ENCODE results near the gene RTCB.
A peak's percentile ranks its signal among the peaks of the same experiment; 100 is the strongest.
"Not testable (repeated sequence)": the region's sequence is repeated elsewhere in the genome, so short reads cannot be mapped to it uniquely, and the experiment has no call there.

Gene RTCB

DNA sequence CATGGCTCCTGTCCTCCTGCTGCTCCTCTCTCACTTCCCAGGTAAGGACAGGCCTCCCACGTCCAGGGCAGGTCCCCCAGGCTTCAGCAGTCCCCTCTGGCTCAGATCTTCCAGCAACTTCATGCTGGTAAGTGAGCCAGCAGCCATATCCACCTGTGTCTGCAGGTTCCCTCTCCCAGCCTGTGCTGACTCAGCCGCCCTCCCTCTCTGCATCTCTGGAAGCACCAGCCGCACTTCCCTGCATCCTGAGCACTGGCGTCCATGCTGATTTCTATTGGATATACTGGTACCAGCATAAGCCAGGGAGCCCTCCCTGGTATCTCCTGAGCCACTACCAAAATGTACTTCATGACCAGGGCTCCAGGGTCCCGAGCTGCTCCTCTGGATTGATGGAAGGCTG, 35.4 kb downstream of the RTCB start:
- no peak for TF ChIP-seq ZFX (IDR thresholded peaks at IDR 0.05)
- TF ChIP-seq, protein P1, sequence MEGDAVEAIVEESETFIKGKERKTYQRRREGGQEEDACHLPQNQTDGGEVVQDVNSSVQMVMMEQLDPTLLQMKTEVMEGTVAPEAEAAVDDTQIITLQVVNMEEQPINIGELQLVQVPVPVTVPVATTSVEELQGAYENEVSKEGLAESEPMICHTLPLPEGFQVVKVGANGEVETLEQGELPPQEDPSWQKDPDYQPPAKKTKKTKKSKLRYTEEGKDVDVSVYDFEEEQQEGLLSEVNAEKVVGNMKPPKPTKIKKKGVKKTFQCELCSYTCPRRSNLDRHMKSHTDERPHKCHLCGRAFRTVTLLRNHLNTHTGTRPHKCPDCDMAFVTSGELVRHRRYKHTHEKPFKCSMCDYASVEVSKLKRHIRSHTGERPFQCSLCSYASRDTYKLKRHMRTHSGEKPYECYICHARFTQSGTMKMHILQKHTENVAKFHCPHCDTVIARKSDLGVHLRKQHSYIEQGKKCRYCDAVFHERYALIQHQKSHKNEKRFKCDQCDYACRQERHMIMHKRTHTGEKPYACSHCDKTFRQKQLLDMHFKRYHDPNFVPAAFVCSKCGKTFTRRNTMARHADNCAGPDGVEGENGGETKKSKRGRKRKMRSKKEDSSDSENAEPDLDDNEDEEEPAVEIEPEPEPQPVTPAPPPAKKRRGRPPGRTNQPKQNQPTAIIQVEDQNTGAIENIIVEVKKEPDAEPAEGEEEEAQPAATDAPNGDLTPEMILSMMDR (conservative IDR thresholded peaks at IDR 0.05) = no peak
- H3K27ac ChIP-seq = no peak overlapping the region

DNA sequence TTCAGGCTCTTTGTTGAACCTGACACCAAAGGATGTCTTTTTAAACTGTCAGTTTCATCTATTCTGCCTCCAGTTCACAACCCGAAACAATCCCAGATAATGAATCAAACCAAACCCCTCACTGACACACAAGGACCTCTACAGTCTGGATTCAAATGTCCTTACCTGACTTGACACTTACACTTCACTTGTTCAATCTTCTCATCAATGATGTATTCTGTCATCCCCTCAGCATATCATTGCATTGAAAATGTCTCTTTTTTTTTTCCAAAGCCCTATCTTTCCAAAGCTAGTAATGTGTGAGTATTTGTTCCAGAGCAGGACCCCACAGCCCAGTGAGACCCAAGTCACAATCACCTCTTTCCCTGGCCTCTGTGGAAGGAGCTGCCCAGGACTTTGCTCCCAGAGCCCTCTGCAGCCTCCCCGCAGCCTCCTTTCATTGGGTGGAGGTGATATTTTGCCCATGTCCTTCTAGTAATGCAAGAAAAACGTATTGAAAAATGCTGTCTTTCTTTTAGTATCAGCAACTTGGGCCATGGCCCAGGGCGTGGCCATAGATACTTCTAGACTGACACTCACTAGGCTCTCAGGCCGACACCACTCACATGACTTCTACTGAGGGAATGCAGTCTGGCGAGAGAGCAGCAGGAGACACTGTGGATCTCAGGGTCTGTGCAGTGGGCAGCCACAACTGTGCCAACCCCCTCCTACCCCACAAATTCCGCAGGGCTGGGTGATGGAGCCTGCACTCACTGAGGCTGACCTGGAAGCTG, 36.2 kb downstream of the RTCB start:
- no peak overlapping the region for H3K27ac ChIP-seq
- TF ChIP-seq ZFX (IDR thresholded peaks at IDR 0.05) = no peak
- TF ChIP-seq, protein P1 (conservative IDR thresholded peaks at IDR 0.05) = no peak

DNA sequence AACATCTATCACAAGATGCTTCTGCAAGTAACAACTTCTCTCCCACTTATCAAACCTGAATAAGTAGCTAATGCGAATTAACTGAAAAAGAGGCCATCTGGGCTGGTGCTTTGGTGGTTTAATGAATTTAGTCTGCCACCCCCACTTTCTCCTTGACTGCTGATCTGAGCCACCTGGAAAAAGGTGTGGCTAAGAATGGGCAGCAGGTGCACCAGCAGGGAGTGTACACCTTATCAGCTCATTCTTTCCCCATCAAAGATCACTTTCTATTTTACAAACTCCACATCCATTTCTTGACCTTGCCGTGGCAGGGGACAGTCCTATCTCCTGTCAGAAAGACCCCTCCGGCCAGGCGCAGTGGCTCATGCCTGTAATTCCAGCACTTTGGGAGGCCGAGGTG, 47.8 kb downstream of the RTCB start:
- TF ChIP-seq, protein P1 (conservative IDR thresholded peaks at IDR 0.05) = no peak
- no peak for TF ChIP-seq ZFX (IDR thresholded peaks at IDR 0.05)

DNA sequence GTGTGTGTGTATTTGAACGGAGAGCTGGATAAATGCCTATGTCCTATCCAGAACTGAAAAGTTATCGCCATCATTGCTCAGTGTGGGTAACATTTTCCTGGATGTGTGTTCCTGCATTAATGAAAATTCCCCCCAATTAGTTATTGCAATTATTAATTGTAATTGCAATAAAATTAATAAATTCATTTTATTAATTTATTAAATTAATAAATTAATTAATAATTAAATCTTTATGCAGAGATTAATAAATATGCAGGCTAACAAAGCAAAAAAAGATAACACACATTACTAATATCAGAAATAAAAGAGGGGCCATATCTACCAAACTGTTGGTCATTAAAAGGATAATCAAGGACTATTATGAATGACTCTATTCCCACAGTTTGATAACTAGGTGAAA, 50.8 kb downstream of the RTCB start:
- no peak overlapping the region for H3K27ac ChIP-seq
- no peak for TF ChIP-seq ZFX (IDR thresholded peaks at IDR 0.05)
- TF ChIP-seq, protein P1 (conservative IDR thresholded peaks at IDR 0.05) = no peak

More for the DNA sequence above, 47.8 kb downstream of the RTCB start:
- H3K27ac ChIP-seq = no peak overlapping the region

DNA sequence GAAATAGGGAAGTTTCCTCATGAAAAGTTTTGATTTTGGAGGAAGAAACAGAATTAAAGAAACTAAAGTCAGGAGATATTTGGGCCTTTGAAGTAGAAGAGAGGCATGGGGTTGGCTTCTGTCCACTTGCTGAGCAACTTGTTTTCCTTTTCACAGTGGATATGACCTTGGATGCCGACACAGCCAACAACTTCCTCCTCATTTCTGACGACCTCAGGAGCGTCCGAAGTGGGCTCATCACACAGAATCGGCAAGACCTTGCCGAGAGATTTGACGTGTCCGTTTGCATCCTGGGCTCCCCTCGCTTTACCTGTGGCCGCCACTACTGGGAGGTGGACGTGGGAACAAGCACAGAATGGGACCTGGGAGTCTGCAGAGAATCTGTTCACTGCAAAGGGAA, 52.0 kb downstream of the RTCB start:
- not testable (repeated sequence) for H3K27ac ChIP-seq

DNA sequence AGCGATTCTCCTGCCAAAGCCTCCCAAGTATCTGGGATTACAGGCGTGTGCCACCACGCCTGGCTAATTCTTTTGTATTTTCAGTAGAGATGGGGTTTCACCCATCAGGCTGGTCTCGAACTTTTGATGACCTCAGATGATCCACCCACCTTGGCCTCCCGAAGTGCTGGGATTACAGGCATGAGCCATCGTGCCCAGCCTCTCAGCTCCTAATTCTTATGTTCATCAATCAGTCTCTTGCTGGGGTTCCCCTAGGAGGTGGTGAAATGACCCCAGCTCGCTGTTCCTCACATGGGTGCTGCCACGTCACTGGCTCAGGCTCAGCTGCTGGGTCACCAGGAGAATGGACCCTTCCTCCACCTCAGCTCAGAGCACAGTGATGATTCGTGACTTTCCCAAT, 54.5 kb downstream of the RTCB start, which contains the start of gene RFPL3:
Gene RFPL3, plus strand, starts transcription at position 301 of the 400 bp plus-strand sequence. CDS start 205 bp downstream, outside the sequence.
- not testable (repeated sequence) for H3K27ac ChIP-seq

DNA sequence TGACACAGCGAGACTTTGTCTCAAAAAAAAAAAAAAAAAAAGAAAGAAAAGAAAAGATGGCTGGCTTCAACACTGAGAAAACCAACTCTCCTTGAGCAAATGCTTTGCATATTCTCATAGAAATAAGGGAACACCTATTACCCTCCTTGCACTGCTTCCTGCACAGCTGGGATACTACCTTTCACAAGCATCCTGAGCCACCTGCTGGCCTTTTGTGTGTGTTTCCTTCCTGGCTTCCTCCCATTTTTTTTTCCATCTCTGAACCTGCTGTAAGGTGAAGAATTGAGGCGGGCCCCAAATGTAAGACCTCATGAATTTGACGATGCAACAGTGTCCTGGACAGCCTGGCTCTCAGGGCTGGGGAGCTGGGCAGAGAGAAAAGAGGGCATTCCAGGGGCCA, 56.3 kb downstream of the RTCB start:
- TF ChIP-seq ZFX (IDR thresholded peaks at IDR 0.05) = no peak
- TF ChIP-seq, protein P1 (conservative IDR thresholded peaks at IDR 0.05) = peak; percentile 51
- H3K27ac ChIP-seq = no peak overlapping the region

DNA sequence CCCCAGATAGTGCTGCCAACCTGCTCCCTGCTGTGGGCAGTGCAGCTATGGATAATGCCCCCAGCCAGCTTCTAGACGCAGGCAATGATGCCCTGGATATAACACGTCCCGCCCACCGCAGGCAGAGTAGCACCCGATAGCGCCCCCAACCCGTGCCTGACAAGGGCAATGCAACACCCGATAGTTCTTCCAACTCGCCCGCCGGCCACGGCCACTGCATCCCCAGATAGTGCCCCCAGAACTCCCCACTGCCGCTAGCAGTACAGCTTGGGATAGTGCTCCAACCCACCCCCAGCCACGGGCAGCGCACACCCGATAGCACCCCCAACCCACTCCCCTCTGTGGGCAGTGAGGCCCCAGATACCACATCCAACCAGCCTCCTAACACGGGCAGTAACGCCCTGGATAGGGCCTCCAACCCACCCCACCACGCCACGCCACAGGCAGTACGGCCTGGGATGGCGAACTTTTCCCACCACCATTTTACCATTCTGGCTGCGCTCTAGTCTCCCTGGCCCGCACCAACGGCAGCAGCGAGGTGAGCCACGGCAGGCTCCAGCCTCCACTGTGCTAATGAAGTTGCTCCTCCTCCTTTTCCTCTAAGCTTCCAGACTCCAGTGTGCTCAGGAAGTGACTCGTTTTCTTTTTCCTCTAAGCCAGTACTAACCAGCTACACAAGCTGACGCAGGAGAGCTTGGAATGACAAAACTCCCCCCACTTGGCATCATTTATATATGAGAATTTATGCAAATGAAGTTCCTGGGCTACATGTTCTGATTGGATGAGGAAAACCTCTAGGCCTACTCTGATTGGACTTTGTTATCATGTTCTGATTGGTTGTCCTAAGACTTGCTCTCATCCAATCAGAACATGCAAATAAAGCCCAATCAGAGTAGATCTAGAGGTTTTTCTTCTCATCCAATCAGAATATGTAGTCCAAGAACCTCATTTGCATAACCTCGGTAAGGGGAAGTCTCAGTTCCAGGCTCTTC, 57.4 kb downstream of the RTCB start:
- H3K27ac ChIP-seq = no peak overlapping the region
- TF ChIP-seq, protein P1 (conservative IDR thresholded peaks at IDR 0.05) = no peak
- TF ChIP-seq ZFX (IDR thresholded peaks at IDR 0.05) = no peak
